Amniotic epithelial cell (primary cell): ENCODE results near the gene CACNA1D.

Experiments
- DNase-seq: peaks from one replicate; pipeline ENCODE4 v3.0.0-alpha.2; 2010; ENCODE audit warnings: low read depth

The CACNA1D gene

GRCh38 chr3:53753518-53754183 is 259.2 kb downstream of the CACNA1D start:
- no peak for DNase-seq

GRCh38 chr3:53754325-53754724 is 259.9 kb downstream of the CACNA1D start:
- DNase-seq: no peak

GRCh38 chr3:53758846-53759245 is 264.4 kb downstream of the CACNA1D start:
- no peak for DNase-seq

GRCh38 chr3:53763353-53763752 is 268.9 kb downstream of the CACNA1D start:
- no peak for DNase-seq

- DNase-seq: no peak
Measured at GRCh38 chr3:53764026-53764775, 269.8 kb downstream of the CACNA1D start.

- DNase-seq: no peak
Measured at GRCh38 chr3:53765753-53766152, 271.3 kb downstream of the CACNA1D start.

GRCh38 chr3:53766706-53767105 is 272.3 kb downstream of the CACNA1D start:
- no peak for DNase-seq

GRCh38 chr3:53768478-53769459 is 274.4 kb downstream of the CACNA1D start:
- no peak for DNase-seq

GRCh38 chr3:53772562-53772961 is 278.2 kb downstream of the CACNA1D start:
- no peak for DNase-seq

- no peak for DNase-seq
Measured at GRCh38 chr3:53773021-53773436, 278.6 kb downstream of the CACNA1D start.

GRCh38 chr3:53773611-53774368 is 279.4 kb downstream of the CACNA1D start:
- peak; percentile 78 for DNase-seq

GRCh38 chr3:53774414-53774813 is 280.0 kb downstream of the CACNA1D start:
- no peak for DNase-seq

- DNase-seq: no peak
Measured at GRCh38 chr3:53775018-53775417, 280.6 kb downstream of the CACNA1D start.

- no peak for DNase-seq
Measured at GRCh38 chr3:53775834-53776251, 281.4 kb downstream of the CACNA1D start.

- no peak for DNase-seq
Measured at GRCh38 chr3:53776494-53777101, 282.2 kb downstream of the CACNA1D start.

GRCh38 chr3:53777468-53777867 is 283.1 kb downstream of the CACNA1D start:
- no peak for DNase-seq

GRCh38 chr3:53778153-53778552 is 283.7 kb downstream of the CACNA1D start:
- no peak for DNase-seq

GRCh38 chr3:53780171-53780570 is 285.8 kb downstream of the CACNA1D start:
- DNase-seq: no peak

GRCh38 chr3:53780806-53781205 is 286.4 kb downstream of the CACNA1D start:
- no peak for DNase-seq

GRCh38 chr3:53787016-53787415 is 292.6 kb downstream of the CACNA1D start:
- no peak for DNase-seq

GRCh38 chr3:53788038-53788437 is 293.6 kb downstream of the CACNA1D start:
- DNase-seq: no peak
